Measurements from ENCODE around the gene HEYL.

GRCh38 chr1:39659110-39659509 is 19.7 kb upstream of the HEYL start:
- TF ChIP-seq CTCF (conservative IDR thresholded peaks at IDR 0.05) (no peak), EZH2 (IDR thresholded peaks at IDR 0.05; ENCODE audit: low read depth) (no peak)

Measured in PC-9 (cell line).